Endothelial cell (in vitro differentiated cells): ENCODE measurements around the gene CLMN. TPM values are rescaled to one million over a fixed set of nuclear protein-coding genes. Genes with fewer than 3 reads are reported as not detected.

Experiments
- DNase-seq: peaks from one replicate; pipeline ENCODE4 v3.0.0; 2021; ENCODE audit warnings: low spot score
- H3K27ac Mint-ChIP-seq: one replicate; pipeline ENCODE4 v1.8.0; 2021; ENCODE audit warnings: mixed read lengths, inconsistent platforms; ENCODE audit not compliant: unreplicated experiment
- H3K27me3 Mint-ChIP-seq: one replicate; pipeline ENCODE4 v1.8.0; 2021; ENCODE audit warnings: mild to moderate bottlenecking, moderate library complexity, mixed read lengths, inconsistent platforms; ENCODE audit not compliant: unreplicated experiment
- H3K36me3 Mint-ChIP-seq: one replicate; pipeline ENCODE4 v1.8.0; 2021; ENCODE audit warnings: mild to moderate bottlenecking, low read depth, mixed read lengths, inconsistent platforms; ENCODE audit not compliant: unreplicated experiment
- H3K4me1 Mint-ChIP-seq: one replicate; pipeline ENCODE4 v1.8.0; 2021; ENCODE audit warnings: mild to moderate bottlenecking, mixed read lengths, inconsistent platforms; ENCODE audit not compliant: unreplicated experiment
- H3K4me3 Mint-ChIP-seq: one replicate; pipeline ENCODE4 v1.8.0; 2021; ENCODE audit warnings: mild to moderate bottlenecking, mixed read lengths, inconsistent platforms; ENCODE audit not compliant: unreplicated experiment
- H3K9me3 Mint-ChIP-seq: one replicate; pipeline ENCODE4 v1.8.0; 2021; ENCODE audit warnings: mixed read lengths, inconsistent platforms; ENCODE audit not compliant: unreplicated experiment
- CTCF ChIP-seq: fragments of 200-600 bp; sonication (generic); IDR thresholded peaks from one replicate; pipeline ENCODE4 v1.5.0; 2021; ENCODE audit warnings: antibody characterized with exemption; ENCODE audit not compliant: unreplicated experiment
- total RNA-seq: library from RNA; stranded (reverse); fragmentation: NEBNext Ultra II Directional; extraction: Animal tissue kit (Norgen Biotek cat#: 25700); gene quantifications from one replicate; pipeline ENCODE4 v1.2.1, GENCODE V29; 2021; ENCODE audit not compliant: unreplicated experiment

Gene CLMN
- total RNA-seq, 1 donor from 2014 or later = 0.46 TPM

- Mint-ChIP-seq H3K27me3 (peaks cover 5% of the 10 kb centered on the region), H3K4me3 (peak overlapping the region; percentile 44), H3K27ac (no peak overlapping the region), H3K36me3 (no peaks in the 10 kb centered on the region), H3K9me3 (no peaks in the 10 kb centered on the region), H3K4me1 (no peaks in the 10 kb centered on the region)
- TF ChIP-seq CTCF = no peak
- DNase-seq = no peak
These were observed 1.1 kb downstream of the CLMN start for GRCh38 chr14:95318399-95319311.

GRCh38 chr14:95317817-95318343 lies 1.8 kb downstream of the CLMN start:
- Mint-ChIP-seq H3K4me3 (no peak overlapping the region), H3K36me3 (no peaks in the 10 kb centered on the region), H3K27ac (no peak overlapping the region), H3K27me3 (peaks cover 5% of the 10 kb centered on the region), H3K9me3 (no peaks in the 10 kb centered on the region), H3K4me1 (no peaks in the 10 kb centered on the region)
- no peak for TF ChIP-seq CTCF
- DNase-seq = no peak

GRCh38 chr14:95316821-95317220 lies 2.9 kb downstream of the CLMN start:
- peaks cover 3% of the 10 kb centered on the region for H3K4me1 Mint-ChIP-seq
- H3K9me3 Mint-ChIP-seq = no peaks in the 10 kb centered on the region
- no peaks in the 10 kb centered on the region for H3K36me3 Mint-ChIP-seq
- H3K27me3 Mint-ChIP-seq = peaks cover 4% of the 10 kb centered on the region
- H3K27ac Mint-ChIP-seq = no peak overlapping the region
- no peak overlapping the region for H3K4me3 Mint-ChIP-seq
- DNase-seq = no peak
- TF ChIP-seq CTCF = no peak

- H3K36me3 Mint-ChIP-seq = no peaks in the 10 kb centered on the region
- H3K27ac Mint-ChIP-seq = no peak overlapping the region
- no peaks in the 10 kb centered on the region for H3K9me3 Mint-ChIP-seq
- no peak overlapping the region for H3K4me3 Mint-ChIP-seq
- H3K4me1 Mint-ChIP-seq = peaks cover 5% of the 10 kb centered on the region
- peaks cover 4% of the 10 kb centered on the region for H3K27me3 Mint-ChIP-seq
- DNase-seq = no peak
- TF ChIP-seq CTCF = no peak
These were observed 4.1 kb downstream of the CLMN start for GRCh38 chr14:95315579-95315978.

GRCh38 chr14:95315156-95315555 lies 4.6 kb downstream of the CLMN start:
- H3K9me3 Mint-ChIP-seq = no peaks in the 10 kb centered on the region
- no peak overlapping the region for H3K4me3 Mint-ChIP-seq
- H3K36me3 Mint-ChIP-seq = no peaks in the 10 kb centered on the region
- H3K4me1 Mint-ChIP-seq = peaks cover 5% of the 10 kb centered on the region
- H3K27me3 Mint-ChIP-seq = peaks cover 4% of the 10 kb centered on the region
- TF ChIP-seq CTCF = no peak
- no peak overlapping the region for H3K27ac Mint-ChIP-seq
- no peak for DNase-seq
